HG02840 (cell line): ENCODE data around the gene NPIPA1.
A peak's percentile ranks its signal among the peaks of the same experiment; 100 is the strongest.
"Not testable (repeated sequence)": the region's sequence is repeated elsewhere in the genome, so short reads cannot be mapped to it uniquely, and the experiment has no call there.

Source experiments
- ATAC-seq: cut with Tn5 transposase; IDR thresholded peaks from one replicate; pipeline ENCODE4 v1.9.1; 2021; ENCODE audit warnings: mild to moderate bottlenecking, moderate library complexity, moderate number of reproducible peaks; ENCODE audit not compliant: unreplicated experiment, low FRiP score

The NPIPA1 gene

GRCh38 chr16:14975418-14976194 is 38.4 kb downstream of the NPIPA1 start:
- ATAC-seq = peak; percentile 16

- ATAC-seq = not testable (repeated sequence)
Measured at GRCh38 chr16:14976971-14977736, 39.9 kb downstream of the NPIPA1 start.

GRCh38 chr16:14978281-14978680 is 41.0 kb downstream of the NPIPA1 start:
- not testable (repeated sequence) for ATAC-seq

GRCh38 chr16:14978908-14979307 is 41.7 kb downstream of the NPIPA1 start:
- not testable (repeated sequence) for ATAC-seq

- not testable (repeated sequence) for ATAC-seq
Measured at GRCh38 chr16:14981234-14981633, 44.0 kb downstream of the NPIPA1 start.

GRCh38 chr16:14982521-14982920 is 45.3 kb downstream of the NPIPA1 start:
- not testable (repeated sequence) for ATAC-seq

GRCh38 chr16:14988092-14988491 is 50.8 kb downstream of the NPIPA1 start:
- not testable (repeated sequence) for ATAC-seq

GRCh38 chr16:14988661-14989191 is 51.5 kb downstream of the NPIPA1 start:
- ATAC-seq = not testable (repeated sequence)

- not testable (repeated sequence) for ATAC-seq
Measured at GRCh38 chr16:14989291-14990281, 52.3 kb downstream of the NPIPA1 start.

- ATAC-seq = not testable (repeated sequence)
Measured at GRCh38 chr16:14993277-14994151, 56.3 kb downstream of the NPIPA1 start.

GRCh38 chr16:14996702-14997101 is 59.5 kb downstream of the NPIPA1 start:
- ATAC-seq = not testable (repeated sequence)

GRCh38 chr16:14998300-14998699 is 61.1 kb downstream of the NPIPA1 start:
- ATAC-seq = not testable (repeated sequence)

- not testable (repeated sequence) for ATAC-seq
Measured at GRCh38 chr16:14999845-15000244, 62.6 kb downstream of the NPIPA1 start.
